Stimulated activated CD4-positive, alpha-beta T cell treated with anti-CD3 and anti-CD28 coated beads, Interleukin-12 subunit alpha, Interleukin-12 subunit beta, amount 100 ng/mL, for 24 hours (primary cell): ENCODE results near the gene CCL16.
"Not testable (repeated sequence)": the region's sequence is repeated elsewhere in the genome, so short reads cannot be mapped to it uniquely, and the experiment has no call there.

Source experiments
- DNase-seq, 2 experiments: peaks; one replicate each; pipeline ENCODE4 v3.0.0-alpha.2; 2020; ENCODE audit warnings: low read depth in 2 of 2

The CCL16 gene

DNA sequence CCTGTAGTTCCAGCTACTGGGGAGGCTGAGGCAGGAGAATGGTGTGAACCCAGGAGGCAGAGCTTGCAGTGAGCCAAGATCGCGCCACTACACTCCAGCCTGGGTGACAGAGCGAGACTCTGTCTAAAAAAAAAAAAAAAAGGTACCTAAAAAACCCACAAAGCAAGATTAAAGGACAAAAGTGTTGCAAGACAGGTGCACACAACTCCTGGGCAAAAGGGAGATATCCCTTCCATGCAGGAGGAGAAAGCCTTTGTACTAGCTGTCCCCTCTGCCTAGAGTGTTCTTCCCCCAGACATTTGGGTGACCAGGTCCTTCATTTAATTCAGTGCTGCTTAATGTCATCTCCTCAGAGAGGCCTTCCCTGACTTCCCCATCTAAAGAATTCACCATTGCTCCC is 42.8 kb downstream of the CCL16 start:
- DNase-seq, result not testable (repeated sequence)

DNA sequence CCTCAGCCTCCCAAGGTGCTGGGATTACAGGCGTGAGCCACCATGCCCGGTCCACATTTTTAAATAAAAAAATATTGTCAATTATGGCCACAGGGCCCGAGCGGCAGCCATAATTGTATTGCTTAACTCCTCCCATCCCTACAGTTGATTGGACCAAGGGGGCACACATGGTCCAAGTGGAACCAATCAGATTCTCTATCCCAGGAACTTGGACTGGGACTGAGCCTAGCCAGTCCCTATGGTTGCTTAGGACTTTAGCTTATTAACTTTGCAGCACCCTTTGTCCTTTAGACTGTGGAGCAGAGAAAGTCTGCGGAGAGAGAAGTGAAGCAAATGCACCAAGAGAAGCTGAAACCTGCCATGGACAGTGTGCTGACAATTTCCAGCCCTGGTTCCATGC is 45.2 kb downstream of the CCL16 start:
- DNase-seq, result no peak

DNA sequence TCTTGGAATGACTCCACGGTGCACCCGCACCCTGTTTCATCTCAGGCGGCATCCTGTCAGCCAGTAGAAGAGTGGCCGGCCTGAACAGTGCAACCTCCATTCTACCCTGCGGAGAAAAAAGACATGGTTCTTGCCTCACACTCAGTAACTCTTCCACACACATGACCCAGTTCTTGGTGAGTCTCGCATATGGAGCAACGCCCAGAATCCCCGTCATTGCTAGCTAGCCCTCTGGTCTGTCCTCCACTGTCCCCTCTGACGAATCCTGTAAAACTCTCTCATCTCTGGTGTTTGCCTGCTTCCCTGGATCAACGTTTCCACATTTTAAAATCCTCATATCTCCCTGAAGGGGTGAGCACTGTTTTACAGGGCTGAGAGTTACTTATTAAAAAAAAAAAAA is 46.5 kb downstream of the CCL16 start:
- no peak for DNase-seq

DNA sequence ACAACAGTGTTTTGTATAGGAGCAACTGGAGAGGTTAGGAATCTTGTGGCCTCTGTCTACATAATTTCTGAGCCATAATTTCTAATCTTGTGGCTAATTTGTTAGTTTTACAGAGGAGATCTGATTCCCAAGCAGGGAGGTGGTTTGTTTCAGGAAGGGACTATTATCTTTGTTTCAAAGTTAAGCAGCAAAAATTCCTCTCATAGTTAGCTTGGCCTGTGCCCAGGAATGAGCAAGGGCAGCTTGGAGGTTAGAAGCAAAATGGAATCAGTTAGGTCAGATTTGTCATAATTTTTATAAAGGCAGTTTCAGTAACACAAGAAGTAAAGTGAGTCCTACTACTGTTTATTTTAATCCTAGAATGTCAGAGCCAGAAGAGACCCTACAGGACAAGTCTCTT is 48.7 kb downstream of the CCL16 start:
- DNase-seq, result no peak

DNA sequence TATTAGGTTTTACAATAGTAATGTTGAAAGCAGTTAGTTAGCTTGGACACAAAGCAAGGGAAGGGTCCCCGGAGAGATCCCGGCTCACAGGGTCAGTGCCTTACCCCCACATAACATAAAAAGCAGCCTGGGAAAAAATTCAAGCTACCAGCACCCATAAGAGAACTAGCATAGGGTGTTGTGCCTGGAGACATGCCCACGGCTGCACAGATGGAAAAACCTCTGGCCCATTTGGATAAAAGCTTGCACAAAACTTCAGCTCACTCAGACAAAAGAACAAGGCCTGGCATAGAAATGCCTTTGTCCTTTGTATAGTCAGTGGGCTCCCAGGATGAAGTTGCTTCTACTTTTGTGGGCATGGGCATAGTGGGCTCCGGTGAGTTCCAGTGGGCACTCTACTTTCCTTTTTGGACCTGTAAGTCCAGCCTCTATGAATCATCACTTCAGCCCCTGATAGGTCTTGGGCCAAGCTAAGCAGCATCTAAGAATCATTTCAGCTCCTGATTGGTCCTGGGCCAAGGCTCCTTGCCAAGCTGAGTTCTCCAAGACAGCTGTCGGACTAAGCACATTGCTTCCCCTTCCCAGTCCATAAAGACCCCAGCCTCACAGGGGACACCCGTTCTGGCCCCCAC is 49.4 kb downstream of the CCL16 start:
- DNase-seq, result no peak

DNA sequence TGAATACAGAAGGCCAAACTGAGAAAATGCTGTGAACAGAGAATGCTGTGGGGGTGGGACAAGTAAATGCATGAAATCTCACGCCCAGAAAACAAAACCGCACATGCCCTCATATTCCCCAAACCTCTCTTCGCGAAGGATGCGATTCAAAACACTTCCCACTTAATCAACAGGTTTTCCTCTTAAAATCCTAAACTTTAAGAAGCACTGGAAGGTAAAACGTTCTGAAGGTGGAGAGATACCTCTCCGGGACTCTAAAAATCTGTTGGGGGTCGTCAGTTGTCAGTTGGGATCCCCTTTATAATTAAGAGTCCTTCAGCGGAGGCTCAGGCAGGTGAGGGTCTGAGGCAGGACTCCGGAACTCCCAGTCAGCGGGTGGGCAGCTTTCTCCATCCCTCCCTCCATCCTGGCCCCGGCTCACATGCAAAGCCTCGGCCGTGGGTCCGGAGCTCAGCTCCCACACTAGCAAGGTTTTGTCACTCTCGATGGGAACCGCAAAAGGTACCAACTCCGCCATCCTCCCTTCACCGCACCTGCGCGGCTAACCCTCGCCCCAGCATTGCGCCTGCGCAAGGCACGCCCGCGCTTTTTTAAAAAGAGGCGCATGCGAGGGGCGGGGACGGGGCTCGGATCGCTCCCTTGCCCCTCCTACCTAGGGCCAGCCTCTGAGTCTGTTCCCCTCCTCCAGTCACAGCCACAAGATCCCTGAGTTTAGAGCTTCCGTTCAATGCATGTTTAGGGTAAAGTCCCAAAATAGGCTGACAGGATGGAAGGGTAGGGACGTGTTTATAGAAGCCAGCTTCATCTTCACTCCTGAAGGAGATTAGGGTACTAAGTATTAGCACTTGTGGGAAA is 50.9 kb downstream of the CCL16 start, which contains the start of gene RDM1:
Gene RDM1, minus strand, starts transcription at position 563 of the 855 bp plus-strand sequence. Its CDS starts 46 bp downstream, at position 517.
- peak; percentile 70 to 89 for DNase-seq

DNA sequence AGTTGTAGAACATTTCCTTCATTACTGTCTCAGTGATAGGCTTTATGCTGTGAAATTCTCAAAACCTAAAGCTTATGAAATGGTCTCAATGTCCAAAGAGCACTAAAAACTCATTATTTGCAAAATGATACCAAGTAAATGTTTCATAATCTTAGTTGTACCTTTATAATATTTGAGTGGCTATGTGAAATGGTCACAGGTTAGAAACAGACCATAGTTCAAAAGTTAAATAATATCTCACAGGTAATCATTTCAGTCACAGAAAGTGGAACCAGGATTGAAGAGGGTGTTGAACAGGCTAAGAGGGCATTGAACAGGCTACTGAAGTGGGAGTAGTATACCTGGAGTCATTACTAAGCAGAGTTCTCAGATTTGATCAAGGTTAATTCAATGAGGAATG is 53.6 kb downstream of the CCL16 start:
- no peak for DNase-seq
